PC-3 (cell line): Measurements from ENCODE around the gene LGR4. TPM values are rescaled to one million over a fixed set of nuclear protein-coding genes. Genes with fewer than 3 reads are reported as not detected.

Experiments
- ATAC-seq: fragments of 200-7000 bp; cut with Tn5 transposase; 2 replicates; pipeline ENCODE4 v1.9.1; 2020; ENCODE audit warnings: mild to moderate bottlenecking, moderate library complexity
- BruUV-seq: library from RNA; stranded (reverse); fragments of 400-500 nt; replicated peaks from 2 replicates; lab custom pipeline; 2021; lab: Mats Ljungman, UMichigan
- CTCF ChIA-PET: fragments of 300-600 bp; sonication (Branson Sonifier 250); formaldehyde crosslinking; loops from one replicate; lab custom pipeline; 2022; ENCODE audit warnings: antibody characterized with exemption; lab: Charles Lee
- POLR2A ChIA-PET: fragments of 300-600 bp; sonication (Branson Sonifier 250); formaldehyde crosslinking; loops from one replicate; lab custom pipeline; 2022; ENCODE audit warnings: antibody characterized with exemption; ENCODE audit not compliant: unreplicated experiment; lab: Charles Lee
- DNase-seq: peaks from one replicate; pipeline ENCODE4 v3.0.0-alpha.2; 2015
- H2AFZ ChIP-seq: fragments of 300-600 bp; sonication (generic); 2 replicates; pipeline ENCODE4 v1.6.0; 2016; ENCODE audit warnings: antibody characterized with exemption, low read length
- H3F3A ChIP-seq: fragments of 300-600 bp; sonication (generic); one replicate; pipeline ENCODE4 v1.6.0; 2017; ENCODE audit warnings: antibody characterized with exemption, low read length, control low read depth, mild to moderate bottlenecking; ENCODE audit not compliant: unreplicated experiment
- H3K27ac ChIP-seq: fragments of 300-600 bp; sonication (generic); 2 replicates; pipeline ENCODE4 v1.5.1; 2016; ENCODE audit warnings: mild to moderate bottlenecking, low read length
- H3K27me3 ChIP-seq: fragments of 300-600 bp; sonication (generic); 2 replicates; pipeline ENCODE4 v1.6.1; 2016; ENCODE audit warnings: low read length, mixed read lengths
- H3K36me3 ChIP-seq: fragments of 300-600 bp; sonication (generic); 2 replicates; pipeline ENCODE4 v1.6.1; 2016; ENCODE audit warnings: low read depth, mixed run types, low read length, mixed read lengths
- H3K4me1 ChIP-seq: fragments of 300-600 bp; sonication (generic); 2 replicates; pipeline ENCODE4 v1.5.1; 2016; ENCODE audit warnings: low read length; ENCODE audit not compliant: insufficient read depth
- H3K4me2 ChIP-seq: fragments of 300-600 bp; sonication (generic); 2 replicates; pipeline ENCODE4 v1.6.0; 2016; ENCODE audit warnings: low read length
- H3K4me3 ChIP-seq: fragments of 300-600 bp; sonication (generic); 2 replicates; pipeline ENCODE4 v1.5.1; 2016; ENCODE audit warnings: mild to moderate bottlenecking, low read length, mixed read lengths
- H3K79me2 ChIP-seq: fragments of 300-600 bp; sonication (generic); 2 replicates; pipeline ENCODE4 v1.6.1; 2017; ENCODE audit warnings: low read length, mixed read lengths
- H3K9ac ChIP-seq: fragments of 300-600 bp; sonication (generic); 2 replicates; pipeline ENCODE4 v1.6.0; 2016; ENCODE audit warnings: mild to moderate bottlenecking, low read length
- H3K9me2 ChIP-seq: fragments of 300-600 bp; sonication (generic); replicated peaks from 2 replicates; pipeline ENCODE4 v1.6.1; 2016; ENCODE audit warnings: mixed run types, low read length, mixed read lengths
- H3K9me3 ChIP-seq: fragments of 300-600 bp; sonication (generic); 2 replicates; pipeline ENCODE4 v1.6.1; 2016; ENCODE audit warnings: low read length, mixed read lengths
- H4K20me1 ChIP-seq: fragments of 300-600 bp; sonication (generic); 2 replicates; pipeline ENCODE4 v1.6.1; 2016; ENCODE audit warnings: low read length, mixed read lengths
- CTCF ChIP-seq: fragments of 300-600 bp; sonication (generic); conservative IDR thresholded peaks from 2 replicates; pipeline ENCODE4 v1.5.1; 2017; ENCODE audit warnings: antibody characterized with exemption, low read depth, mild to moderate bottlenecking, low read length
- EZH2 ChIP-seq: fragments of 300-600 bp; sonication (generic); IDR thresholded peaks from one replicate; pipeline ENCODE4 v1.6.1; 2017; ENCODE audit warnings: antibody characterized with exemption, mild to moderate bottlenecking, low read length; ENCODE audit not compliant: unreplicated experiment
- EZH2phosphoT487 ChIP-seq: fragments of 300-600 bp; sonication (generic); IDR thresholded peaks from 2 replicates; pipeline ENCODE4 v1.6.1; 2018; ENCODE audit warnings: mild to moderate bottlenecking, antibody characterized with exemption, low read length, borderline replicate concordance
- intact Hi-C: fragments of 100-400 bp; cut with micrococcal nuclease; formaldehyde crosslinking; loops from 2 replicates; pipeline ENCODE4 v1.9.0; 2023
- total RNA-seq: library from RNA; depleted of rRNA; stranded (reverse); fragments of >200 nt; gene quantifications from 2 replicates; pipeline ENCODE4 v1.2.3, GENCODE V29; 2014

The LGR4 gene
- total RNA-seq, 1 experiment from 2014 or later = 13.5 TPM

DNA sequence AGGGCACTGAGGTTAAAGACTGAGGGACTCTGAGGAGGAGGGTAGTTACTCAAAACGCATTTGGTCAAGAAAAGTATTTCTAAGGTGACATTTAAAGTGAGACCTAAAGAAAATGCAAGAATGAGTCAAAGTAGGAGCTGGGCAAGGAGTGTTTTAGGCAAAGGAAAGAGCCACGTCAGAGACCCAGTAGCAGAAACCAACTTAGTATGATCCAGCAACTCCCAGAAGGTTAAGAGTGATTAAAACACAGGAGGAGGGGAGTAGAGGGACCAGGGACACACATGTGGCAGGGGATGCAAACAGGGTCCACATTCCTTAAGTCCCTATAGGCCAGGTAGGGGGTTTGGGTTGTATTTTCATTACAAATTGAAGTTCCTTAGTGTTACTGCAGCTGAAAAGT, 85.2 kb downstream of the LGR4 start:
- intact Hi-C loops = no loop called here
- Histone ChIP-seq H3K4me1 (peaks cover 18% of the 10 kb centered on the region), H3K9me2 (no peaks in the 10 kb centered on the region), H3K4me3 (no peak overlapping the region), H3K36me3 (no peaks in the 10 kb centered on the region), H3K27me3 (no peaks in the 10 kb centered on the region), H3K9ac (no peak overlapping the region), H4K20me1 (no peaks in the 10 kb centered on the region), H3K27ac (no peak overlapping the region), H3K9me3 (no peaks in the 10 kb centered on the region), H2AFZ (no peak overlapping the region), H3K79me2 (no peaks in the 10 kb centered on the region), H3F3A (peaks cover 1% of the 10 kb centered on the region), H3K4me2 (no peak overlapping the region)
- TF ChIP-seq EZH2phosphoT487 = no peak
- TF ChIP-seq CTCF = no peak
- no peak for TF ChIP-seq EZH2
- no TSS peak for BruUV-seq
- ChIA-PET CTCF (no interaction called here), POLR2A (interaction anchor here (0.5 kb wide), 1 partner anchor 203 kb away, joined by 3 read pairs; no protein-coding TSS in a partner anchor)
- DNase-seq = no peak
- ATAC-seq = no peak

DNA sequence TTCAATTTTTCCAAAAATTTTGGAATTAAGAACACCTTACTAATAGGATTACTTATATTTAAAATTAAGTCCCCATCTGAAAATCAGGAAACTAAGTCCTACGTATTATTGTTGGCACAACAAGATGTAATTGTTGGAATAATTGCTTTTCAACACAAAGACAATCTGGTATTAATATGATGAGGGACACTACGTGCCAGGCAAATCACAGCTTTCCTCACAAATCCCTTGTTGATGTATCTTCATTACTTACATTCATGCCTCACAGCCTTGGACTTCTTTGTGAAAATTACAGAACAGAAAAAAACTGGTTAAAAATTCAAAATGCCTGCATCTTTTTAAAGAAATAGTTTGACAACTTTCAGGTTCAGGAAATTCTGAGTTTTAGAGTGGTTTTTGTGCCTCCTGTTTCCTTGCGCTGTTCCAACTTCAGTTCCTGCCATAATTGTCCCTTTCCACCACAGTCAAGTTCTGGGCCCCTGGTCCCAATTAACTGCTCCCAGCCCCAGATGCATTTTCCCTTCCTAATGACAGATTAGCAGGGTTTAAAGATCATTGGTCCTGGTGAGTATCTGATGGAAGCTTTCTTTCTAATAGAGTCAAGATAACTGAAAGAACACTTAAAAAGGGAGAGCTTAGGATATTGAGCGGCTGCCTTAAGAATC, 86.3 kb downstream of the LGR4 start:
- H3K9ac ChIP-seq = no peak overlapping the region
- CTCF ChIA-PET = no interaction called here
- H2AFZ ChIP-seq = no peak overlapping the region
- no peak overlapping the region for H3K4me3 ChIP-seq
- no peaks in the 10 kb centered on the region for H4K20me1 ChIP-seq
- POLR2A ChIA-PET = no interaction called here
- H3K9me3 ChIP-seq = no peaks in the 10 kb centered on the region
- no peak overlapping the region for H3K27ac ChIP-seq
- no peaks in the 10 kb centered on the region for H3F3A ChIP-seq
- ATAC-seq (no peak), DNase-seq (no peak)
- TF ChIP-seq EZH2 (no peak), CTCF (no peak), EZH2phosphoT487 (no peak)
- no TSS peak for BruUV-seq
- H3K36me3 ChIP-seq = no peaks in the 10 kb centered on the region
- intact Hi-C loops = no loop called here
- H3K9me2 ChIP-seq = no peaks in the 10 kb centered on the region
- H3K4me2 ChIP-seq = no peak overlapping the region
- no peaks in the 10 kb centered on the region for H3K27me3 ChIP-seq
- H3K79me2 ChIP-seq = no peaks in the 10 kb centered on the region
- peaks cover 7% of the 10 kb centered on the region for H3K4me1 ChIP-seq

DNA sequence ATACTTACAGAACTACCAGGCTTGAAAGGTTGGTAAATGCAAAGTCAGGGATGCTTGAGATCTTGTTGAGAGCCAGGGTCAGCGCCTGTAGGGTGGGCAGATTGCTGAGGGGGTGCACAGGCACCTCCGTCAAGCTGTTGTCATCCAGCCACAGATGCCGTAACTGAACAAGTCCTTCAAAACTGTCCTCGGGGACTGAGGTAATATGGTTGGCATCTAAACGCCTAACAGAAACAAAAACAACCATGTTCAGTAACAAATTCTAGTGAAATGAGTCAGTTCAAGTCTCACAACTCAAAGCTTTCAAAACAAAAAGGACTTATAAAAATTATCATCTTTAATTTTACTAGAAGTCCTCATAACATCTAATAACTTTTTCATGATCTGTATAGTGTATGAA, 87.3 kb downstream of the LGR4 start:
- Histone ChIP-seq H3F3A (no peaks in the 10 kb centered on the region), H3K79me2 (no peaks in the 10 kb centered on the region), H3K27ac (no peak overlapping the region), H3K4me2 (no peak overlapping the region), H3K9me2 (no peaks in the 10 kb centered on the region), H3K36me3 (no peaks in the 10 kb centered on the region), H3K4me1 (no peaks in the 10 kb centered on the region), H3K9me3 (no peaks in the 10 kb centered on the region), H4K20me1 (no peaks in the 10 kb centered on the region), H3K9ac (no peak overlapping the region), H3K4me3 (no peak overlapping the region), H2AFZ (no peak overlapping the region), H3K27me3 (no peaks in the 10 kb centered on the region)
- CTCF ChIA-PET = no interaction called here
- no peak for DNase-seq
- no peak for TF ChIP-seq CTCF
- no peak for TF ChIP-seq EZH2phosphoT487
- no peak for TF ChIP-seq EZH2
- ATAC-seq = no peak
- BruUV-seq = no TSS peak
- intact Hi-C loops = no loop called here
- POLR2A ChIA-PET = no interaction called here
